Stimulated activated naive CD4-positive, alpha-beta T cell (primary cell): ENCODE results near the gene DENND1A.

Experiments
- DNase-seq, 6 experiments: peaks; one replicate each; lab custom pipeline; 2025; lab: John Stamatoyannopoulos, UW

Gene DENND1A

DNA sequence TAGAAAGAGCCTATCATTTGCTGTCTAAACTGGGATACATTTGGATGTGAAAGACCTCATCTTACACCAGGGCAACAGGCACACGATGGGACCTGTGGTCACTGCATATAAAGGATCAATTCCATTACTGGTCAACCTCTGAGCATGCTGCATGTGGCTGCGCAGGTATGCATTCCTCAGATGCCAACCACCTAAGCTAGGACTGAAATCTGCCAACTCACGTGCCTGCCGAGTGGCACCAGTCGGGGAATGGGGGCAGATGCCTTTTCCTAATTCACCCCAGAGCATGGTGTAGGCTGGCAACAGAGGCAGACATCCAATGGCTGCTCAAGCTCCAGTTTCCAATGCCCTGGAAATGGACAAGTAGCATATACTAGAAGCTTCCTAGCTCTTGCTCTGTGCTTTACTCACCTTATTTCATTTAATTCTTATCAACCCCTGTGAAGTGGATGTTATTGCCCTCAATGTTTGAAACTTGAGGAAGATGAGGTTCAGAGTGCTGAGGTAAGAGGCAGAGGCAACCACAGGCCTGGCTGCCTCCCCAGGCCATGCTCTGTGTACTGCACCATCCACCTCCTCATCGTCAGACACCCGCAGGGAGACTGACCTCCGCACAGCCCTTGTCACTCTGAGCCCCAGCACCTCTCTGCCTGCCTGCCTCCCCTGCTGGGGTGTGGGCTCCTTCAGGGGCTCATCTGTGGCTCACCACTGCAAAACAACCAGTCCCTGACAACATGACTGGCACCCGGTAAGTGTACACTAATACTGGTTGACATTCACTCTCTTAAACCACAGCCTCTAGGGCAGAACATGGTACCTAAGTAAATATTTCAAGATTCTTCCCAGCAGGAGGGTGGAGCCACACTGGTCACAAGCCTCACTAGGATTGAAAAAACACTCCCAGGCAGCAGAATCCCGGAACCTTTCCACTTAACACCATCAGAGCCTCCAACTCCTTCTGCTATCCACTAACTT is 345.4 kb downstream of the DENND1A start:
- DNase-seq: no peak

DNA sequence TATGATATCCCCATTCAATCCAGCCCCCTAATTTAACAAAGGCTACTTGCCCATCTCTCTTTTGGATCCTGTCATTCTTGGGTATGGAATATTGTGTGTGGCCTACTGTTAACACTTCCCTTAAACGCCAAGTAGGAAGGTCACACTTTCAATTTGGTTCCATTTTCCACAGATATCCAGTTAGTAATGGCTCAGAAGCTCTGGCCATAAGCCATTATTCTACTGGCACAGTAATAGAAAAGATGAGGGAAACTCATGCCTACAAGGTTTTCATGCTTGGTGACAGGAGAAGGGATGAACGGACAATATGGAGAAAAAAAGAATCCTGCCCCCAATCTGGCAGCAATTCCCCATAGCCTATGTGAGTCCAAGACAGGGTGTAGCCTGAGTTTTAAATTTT is 346.3 kb downstream of the DENND1A start:
- DNase-seq: no peak

DNA sequence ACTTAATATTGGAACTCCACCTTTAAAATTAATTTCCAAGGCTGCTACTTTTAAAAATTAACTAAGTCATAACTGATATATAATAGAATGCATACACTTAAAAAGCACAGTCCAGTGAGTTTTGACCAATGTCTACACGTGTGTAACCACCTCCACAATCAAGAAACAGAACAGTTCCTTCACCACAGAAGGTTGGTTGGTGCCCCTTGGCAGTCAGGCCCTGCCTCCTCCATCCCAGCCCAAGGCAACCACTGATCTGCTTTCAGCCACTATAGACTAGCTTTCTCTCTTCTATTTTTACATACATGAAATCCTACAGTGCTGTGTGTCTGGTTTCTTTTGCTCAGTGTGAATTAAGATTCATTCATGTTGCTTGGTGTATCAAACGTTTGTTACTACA is 358.7 kb downstream of the DENND1A start:
- no peak for DNase-seq

DNA sequence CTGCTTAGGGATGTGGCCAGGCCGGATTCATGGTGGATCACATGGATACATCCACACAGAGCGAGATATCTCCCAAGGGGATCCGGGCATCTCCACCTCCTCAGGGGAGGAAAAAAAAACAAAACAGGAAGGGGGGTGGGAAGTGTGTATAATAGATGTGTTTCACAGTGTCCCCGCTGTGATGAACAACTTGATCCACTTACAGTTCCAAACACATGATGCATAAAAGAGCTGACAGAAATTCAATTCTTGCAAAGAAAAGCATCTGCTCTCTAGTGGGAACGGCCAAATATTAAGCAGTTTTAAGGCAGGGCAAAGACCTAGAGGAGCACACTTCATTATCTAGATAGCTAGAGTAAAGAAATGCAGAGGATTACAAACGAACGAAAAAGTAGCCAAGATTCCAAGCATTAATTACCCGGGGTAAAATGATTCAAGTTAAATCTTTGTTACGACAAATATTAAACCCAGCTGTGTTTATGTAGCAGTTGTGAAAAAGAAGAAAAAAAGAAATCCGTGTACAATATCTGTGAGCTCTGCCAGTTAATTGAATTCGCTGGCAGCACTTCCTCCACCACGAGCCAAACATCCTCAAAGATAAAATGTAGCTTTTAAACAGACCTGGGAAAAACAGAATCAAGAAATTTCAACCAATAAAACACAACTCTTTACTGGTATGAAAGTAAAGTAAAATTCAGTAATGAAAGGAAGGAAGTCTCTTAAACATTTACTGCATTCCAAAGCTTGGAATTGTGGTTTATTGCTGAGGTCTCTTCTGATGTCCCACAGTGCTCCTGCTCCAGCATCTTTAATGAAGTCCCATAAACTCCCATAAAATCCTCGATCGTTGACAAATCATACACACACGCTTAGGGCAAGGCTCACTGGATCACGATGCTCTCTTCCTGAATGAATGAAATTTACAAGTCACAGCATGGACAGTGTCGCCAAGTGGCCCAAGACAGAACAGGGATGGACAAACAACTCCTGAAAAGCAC is 360.9 kb downstream of the DENND1A start:
- DNase-seq: no peak

DNA sequence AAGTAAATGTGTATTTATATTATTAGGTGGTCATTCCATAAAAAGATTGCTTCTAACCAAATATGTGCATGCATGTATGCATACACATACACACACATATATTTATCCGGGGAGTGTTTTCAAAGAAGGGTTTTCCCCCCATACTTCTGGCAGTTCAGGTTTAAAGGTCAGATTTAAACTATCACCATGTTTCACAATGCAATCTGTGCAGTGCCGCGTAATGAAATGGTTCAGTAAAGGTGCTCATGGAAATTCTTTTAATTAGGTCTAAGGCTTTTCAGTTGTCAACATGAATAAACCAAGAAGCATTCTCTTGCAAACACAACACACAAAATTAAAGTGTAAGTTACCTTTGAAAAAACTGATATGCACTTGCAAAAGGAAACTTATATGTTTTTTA is 362.9 kb downstream of the DENND1A start:
- no peak for DNase-seq

DNA sequence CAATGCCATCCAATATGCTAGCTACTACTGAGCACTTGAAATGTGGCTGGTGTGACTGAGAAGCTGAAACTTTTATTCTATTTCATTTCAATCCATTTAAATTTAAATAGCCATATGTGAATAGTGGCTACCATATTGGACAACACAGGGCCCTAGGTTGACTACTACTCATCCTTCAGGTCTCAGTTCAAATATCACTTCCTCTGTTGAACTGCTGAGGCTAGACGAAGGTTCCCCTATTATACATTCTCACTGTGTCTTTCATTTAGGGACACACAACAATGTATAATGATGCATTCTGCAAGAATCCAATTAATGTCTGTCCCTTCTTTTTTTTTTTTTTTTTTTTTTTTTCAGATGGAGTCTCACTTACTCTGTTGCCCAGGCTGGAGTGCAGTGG is 365.3 kb downstream of the DENND1A start:
- no peak for DNase-seq

DNA sequence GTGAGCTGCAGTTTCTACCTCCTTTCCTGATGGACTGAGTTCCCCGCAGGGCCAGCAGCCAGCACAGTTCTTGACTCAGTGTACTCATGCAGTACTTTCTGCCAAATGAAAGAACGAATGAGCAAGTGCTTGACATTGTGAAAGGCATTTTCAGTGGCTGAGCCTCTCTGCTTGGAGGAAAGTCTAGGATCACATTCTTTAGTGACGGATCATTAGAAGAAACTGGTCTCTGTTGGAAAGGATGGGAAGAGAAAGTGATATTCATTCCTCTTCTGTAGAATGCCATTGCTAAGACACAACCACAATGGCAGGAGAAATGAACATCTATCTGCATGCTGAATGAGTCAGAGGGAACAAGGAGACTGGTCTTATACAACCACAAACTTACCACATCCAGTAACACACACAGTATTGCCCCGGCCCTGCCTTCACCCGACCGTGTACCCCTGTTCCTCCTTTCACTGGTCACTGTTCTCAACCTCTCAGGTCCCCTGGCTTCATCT is 367.0 kb downstream of the DENND1A start:
- no peak for DNase-seq

DNA sequence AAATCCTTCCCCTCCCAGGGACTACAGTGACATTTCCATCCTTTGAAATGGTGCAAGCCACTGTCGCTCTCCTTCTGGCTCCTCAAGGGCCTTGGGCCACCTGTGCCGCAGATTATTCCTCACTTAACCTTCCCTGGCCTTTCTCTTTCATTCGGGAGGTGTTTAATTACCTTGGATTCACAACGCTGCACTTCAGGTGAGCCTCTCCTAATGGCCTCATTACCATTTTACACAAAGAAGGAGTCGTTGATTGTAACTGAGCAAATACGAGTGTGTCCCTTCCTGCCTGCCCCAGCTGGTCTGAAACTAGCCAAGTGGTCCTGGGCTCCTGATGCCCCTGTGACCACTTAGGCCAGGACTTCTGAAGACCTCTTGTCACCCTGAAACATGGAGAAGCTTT is 368.9 kb downstream of the DENND1A start:
- no peak for DNase-seq

DNA sequence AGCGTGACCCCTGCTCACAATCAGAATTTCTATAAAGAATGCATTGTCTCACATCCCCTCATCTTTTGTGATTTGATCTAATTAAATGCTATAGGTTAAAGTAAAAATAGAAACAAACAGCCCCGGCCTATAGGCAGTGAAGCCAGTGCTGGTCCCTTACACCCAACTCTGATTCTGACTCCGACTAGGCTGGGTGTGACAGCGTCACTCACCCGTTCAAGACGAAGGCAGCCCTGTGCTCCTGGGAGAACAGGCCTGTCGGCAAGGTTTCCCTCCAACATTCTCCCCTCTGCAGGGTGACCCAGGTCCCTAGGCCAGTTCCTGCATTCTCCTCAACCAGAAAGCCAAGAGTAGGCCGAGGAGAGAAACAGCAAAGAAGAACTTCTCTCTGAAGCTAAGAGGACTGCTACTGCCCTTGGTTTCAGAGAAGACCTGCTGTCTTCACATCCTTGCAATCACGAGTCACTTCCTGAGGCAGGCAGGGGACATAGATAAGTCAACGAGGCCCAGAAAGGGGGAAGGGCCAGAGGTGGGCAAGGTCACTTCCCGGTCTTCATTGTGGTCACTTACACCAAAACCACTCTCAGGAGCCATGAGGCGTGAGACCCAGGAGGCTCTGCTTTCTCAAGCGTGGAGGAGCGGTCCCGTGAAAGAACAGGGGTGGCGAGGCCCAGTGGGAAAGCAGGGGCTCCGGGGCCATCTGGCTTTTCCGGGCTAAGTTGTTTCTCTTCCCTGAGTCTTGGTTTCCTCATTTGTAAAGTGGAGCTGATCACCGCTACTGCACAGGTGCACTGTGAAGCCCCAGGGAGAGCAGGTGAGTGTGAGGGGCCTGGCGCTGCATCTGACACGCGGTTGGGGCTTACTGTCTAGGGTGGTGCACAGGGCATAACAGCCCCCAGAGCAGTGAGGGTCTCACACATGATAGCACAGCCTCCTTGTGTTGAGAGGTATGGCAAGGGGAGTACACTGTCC is 373.2 kb downstream of the DENND1A start:
- no peak for DNase-seq

DNA sequence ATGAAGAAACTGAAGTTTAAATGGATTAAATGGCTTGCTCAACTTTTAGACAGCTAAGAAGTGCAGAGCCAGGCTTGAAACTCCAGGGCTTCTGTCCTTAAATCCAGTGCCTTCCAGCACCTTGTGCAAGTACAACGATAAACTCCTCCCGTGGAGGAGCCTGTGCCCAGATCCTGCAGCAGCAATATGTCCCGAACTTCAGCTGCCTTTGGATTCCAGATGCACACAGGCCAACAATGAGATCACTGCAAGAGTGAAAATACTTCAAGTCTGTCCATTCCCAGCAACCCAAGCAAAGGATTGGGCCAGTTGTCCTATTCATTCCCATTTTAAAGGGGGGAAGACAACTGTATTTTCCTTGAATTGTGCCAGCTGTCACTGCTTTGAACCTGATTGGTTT is 374.3 kb downstream of the DENND1A start:
- DNase-seq: no peak

DNA sequence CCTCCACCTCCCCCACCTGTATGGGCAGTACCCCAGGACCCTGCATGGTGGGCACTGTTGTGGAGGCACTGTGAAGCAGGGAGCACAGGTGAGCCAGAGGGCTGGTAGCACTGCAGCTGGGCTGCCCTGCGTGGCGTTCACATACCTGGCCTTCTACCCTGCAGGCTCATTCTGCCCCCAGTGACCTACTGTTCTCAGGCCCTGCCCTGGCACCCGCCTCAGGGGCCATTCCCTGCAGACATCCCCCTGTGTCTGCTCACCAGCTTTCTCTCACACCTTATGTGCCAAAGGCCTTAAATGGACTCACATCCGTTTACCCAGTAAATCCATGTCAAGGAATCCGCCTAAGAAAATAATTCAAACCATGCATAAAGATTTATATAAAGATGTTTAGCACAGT is 377.4 kb downstream of the DENND1A start:
- DNase-seq: no peak

DNA sequence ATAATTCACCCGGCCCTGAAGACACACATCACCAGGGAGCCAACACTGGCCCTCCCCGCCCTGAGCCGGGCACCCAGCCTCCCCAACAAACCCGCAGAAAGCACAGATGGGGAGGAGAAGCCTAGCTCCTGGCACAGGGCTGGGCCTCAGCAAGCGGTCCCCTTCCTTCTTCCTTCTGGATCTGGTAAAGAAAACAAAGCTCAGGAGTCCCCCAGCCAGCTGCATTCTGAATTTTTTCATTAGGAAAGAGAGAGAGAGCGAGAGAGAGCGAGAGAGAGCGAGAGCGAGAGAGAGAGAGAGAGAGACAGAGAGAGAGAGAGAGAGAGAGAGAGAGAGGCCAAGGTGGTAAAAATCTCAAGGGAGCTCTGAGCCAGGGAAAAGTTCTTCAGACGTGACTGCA is 378.2 kb downstream of the DENND1A start:
- DNase-seq: no peak

DNA sequence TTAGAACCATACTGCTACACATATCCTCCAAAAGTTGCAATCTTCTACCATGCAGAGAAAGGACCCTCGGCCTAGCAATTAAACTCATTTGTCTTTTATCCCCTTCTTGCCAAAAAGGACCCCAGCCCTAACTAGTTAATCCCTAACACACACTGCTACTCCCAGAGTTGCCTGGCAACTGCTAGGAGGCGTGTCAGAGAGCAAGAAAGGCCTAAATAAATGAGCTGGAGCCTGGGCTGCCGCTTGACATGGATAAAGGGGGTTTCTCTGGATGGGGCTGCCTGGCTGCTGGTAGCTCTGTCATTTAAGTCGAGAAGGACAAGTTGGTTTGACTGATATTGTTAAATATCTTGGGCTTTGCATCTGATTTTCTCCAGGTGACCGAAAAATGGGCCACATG is 379.1 kb downstream of the DENND1A start:
- no peak for DNase-seq

DNA sequence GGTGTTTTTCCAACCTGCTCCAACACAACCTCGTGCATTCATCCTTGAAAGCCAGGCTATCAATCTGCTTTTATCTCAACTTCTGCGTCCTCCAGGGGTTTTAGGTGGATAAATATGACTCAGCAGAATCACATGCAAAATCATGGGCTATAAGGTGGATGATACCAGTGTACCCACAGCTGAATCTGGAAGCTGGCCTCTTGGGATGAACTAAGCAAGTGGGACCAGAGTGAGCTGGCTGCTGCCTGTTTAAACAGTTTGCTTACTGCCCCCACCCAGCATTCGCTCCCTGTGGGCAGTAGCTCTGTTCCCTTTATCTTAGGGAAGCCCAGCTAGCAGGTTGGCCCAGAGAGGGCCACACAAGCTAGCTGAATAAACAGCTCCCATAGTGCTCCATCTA is 379.9 kb downstream of the DENND1A start:
- DNase-seq: no peak

DNA sequence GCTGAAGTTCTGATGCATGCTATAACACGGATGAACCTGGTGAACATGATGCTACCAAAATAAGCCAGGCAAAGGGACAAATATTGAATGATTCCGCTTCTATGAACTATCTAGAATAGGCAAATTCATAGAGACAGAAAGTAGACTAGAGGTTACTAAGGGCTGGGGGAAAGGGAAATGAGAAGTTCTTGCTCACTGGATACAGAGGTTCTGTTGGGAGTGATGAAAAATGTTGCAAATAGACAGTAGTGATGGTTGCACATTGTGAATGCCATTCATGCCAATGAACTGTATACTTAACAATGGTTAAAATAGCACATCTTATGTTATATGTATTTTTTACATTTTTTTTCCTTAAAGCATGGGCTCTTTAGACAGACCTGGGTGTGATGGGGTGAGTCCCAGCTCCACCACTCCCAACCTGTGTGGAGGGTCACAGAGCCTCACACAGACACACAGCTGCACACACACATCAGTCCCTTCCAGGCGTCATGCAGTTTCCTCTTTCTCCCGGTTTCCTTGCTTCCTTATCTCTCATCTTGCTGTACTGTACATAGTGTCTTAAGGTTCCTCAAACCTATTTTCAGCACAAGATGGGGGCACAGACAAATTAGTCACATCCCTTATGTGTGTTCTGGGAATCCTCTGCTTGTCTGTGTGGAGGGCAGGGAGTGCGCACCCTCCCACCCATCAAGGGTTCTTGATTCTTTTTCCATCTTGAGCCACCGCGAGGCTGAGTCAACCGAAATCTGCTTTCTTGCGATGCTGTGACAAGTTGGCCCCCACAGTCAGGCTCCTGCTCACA is 381.0 kb downstream of the DENND1A start:
- no peak for DNase-seq

DNA sequence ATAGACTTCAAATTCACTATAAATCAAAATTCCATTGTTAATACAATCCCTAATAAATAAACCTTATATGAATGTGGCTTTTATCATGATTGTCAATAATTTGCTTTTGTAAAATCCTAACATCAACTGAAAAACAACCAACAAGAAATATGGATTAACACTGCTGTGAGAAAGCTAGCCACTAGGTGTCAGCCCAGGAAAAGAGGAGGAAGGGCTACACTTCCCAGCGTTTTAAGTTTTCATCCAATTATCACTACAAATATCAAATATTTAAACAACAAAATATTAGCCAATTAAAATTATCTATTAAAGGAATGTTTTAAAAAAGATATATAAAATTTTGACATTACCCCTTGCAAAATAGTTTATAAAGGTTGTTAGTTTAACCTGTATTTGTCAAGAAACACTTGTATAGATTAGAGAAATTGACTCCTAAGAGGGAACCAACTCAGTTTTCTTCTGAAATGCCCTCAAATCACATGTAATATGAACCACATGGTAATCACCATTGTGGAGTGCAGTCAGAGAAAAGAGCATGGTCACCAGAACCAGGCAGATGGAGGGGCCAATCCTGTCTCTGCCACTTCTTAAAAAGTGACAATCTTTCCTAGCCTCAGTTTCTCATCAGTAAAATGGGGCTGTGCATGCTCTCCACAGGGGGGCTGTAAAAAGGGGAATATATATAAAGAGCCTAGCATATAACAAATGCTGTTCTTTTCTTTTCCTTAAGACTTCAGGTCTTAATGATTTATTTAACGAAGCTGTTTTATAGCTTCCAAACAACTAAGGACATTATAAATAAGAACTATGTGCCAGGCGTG is 385.7 kb downstream of the DENND1A start:
- peak in 1 of 6 experiments; percentile 9 for DNase-seq

DNA sequence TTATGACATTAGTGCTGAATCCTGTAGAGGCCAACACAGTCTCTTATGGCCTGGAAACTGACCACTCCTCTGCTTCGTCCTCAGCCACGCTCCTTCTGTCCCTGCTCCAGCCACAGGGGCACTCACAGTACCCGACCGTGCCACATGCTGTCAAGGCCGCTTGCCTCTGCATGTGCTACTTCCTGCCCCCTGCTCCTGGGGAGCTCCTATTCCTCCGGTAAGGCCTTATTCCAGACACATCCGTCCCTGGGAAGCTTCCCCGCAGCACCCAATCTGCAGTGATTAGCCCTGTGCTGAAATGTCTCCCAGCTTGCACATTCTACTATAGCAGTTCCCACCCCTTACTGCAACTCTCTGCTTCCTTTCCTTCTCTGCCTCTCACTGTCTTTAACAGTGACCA is 386.4 kb downstream of the DENND1A start:
- DNase-seq: no peak

DNA sequence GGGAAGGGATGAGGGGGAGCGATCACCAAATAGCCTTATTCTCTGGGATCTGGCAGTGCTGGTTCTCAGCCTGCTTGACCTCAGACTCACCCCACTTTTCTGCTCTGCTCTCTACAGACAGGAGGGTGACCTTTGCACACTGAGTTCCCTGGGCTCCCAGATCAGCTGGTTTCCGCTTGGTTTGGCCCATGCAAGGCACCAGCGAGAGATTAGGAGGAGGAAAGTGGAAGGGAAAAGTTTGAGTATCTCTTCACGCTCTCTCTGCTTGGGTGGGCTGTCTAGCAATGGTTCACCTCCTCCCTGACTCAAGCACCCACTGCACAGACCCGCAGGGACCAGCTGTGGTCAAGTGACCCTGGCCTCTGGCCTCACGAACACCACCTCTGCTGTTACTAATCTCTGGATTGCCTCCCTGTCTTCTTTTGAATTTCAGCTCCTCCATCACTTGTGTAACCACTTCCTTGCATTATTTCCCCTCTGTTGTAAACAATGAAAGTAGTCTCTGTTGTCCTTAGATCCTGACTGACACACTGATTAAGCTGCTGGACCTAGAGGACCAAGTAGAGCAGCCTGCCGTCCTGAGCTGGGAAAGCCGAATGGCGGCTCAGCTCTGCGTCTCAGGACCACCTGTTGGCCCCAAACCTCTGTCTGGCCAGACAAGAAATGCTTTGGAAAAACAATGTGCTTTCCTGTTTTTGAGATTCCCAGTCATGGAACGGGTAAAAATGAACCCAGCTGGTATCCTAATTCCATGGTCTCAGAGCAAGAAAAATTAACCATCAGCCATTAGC is 387.3 kb downstream of the DENND1A start:
- DNase-seq: no peak

DNA sequence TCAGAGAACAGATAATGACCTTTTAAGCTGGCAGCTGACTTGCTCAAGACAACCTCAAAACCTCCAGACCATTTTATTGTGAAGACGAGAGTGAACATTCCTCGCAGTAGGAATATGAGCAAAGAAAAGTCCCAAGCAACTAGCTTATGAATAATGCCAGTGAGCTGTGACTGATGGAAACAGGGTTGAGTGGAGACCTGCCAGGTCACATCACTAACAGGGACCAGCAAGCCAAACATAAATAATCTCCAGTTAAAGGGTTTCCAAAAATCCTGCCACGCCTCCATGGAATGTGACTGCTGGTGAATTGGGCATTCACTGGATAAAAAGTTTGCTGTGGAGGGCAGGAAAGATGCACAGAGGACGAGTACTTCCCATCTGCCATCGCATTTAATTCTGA is 388.5 kb downstream of the DENND1A start:
- DNase-seq: no peak
